Endodermal cell (in vitro differentiated cells): ENCODE measurements around the gene AGT. TPM values are rescaled to one million over a fixed set of nuclear protein-coding genes. Genes with fewer than 3 reads are reported as not detected.

Experiments used
- DNase-seq: peaks from one replicate; pipeline ENCODE4 v3.0.0-alpha.2; 2017
- H3K27ac ChIP-seq: 2 replicates; pipeline ENCODE4 v1.5.1; 2013; ENCODE audit warnings: mild to moderate bottlenecking, low read depth, low read length, moderate library complexity
- H3K27me3 ChIP-seq: 2 replicates; pipeline ENCODE4 v1.6.1; 2013; ENCODE audit warnings: mild to moderate bottlenecking, low read length, moderate library complexity; ENCODE audit not compliant: insufficient read depth, control insufficient read depth, poor library complexity, severe bottlenecking
- H3K36me3 ChIP-seq: 2 replicates; pipeline ENCODE4 v1.7.0; 2013; ENCODE audit warnings: mild to moderate bottlenecking, low read length, moderate library complexity; ENCODE audit not compliant: control insufficient read depth, insufficient read depth
- H3K4me1 ChIP-seq: one replicate; pipeline ENCODE4 v1.7.0; 2013; ENCODE audit warnings: low read length; ENCODE audit not compliant: control insufficient read depth, insufficient read depth
- H3K4me3 ChIP-seq: 2 replicates; pipeline ENCODE4 v1.5.1; 2013; ENCODE audit warnings: mild to moderate bottlenecking, low read length, moderate library complexity
- H3K9ac ChIP-seq: 2 replicates; pipeline ENCODE4 v1.6.1; 2013; ENCODE audit warnings: mild to moderate bottlenecking, low read length, moderate library complexity; ENCODE audit not compliant: poor library complexity, severe bottlenecking; ENCODE audit errors: extremely low read depth
- H3K9me3 ChIP-seq: 2 replicates; pipeline ENCODE4 v1.6.1; 2013; ENCODE audit warnings: mild to moderate bottlenecking, low read length, moderate library complexity; ENCODE audit not compliant: control insufficient read depth
- H3K27ac Mint-ChIP-seq: 2 replicates; pipeline ENCODE4 v1.8.0; 2020; ENCODE audit warnings: mixed read lengths
- H3K27me3 Mint-ChIP-seq: 2 replicates; pipeline ENCODE4 v1.8.0; 2021; ENCODE audit warnings: mild to moderate bottlenecking, mixed read lengths; ENCODE audit not compliant: insufficient read depth
- H3K36me3 Mint-ChIP-seq: 2 replicates; pipeline ENCODE4 v1.8.0; 2020; ENCODE audit warnings: low read depth, mixed read lengths
- H3K4me1 Mint-ChIP-seq: 2 replicates; pipeline ENCODE4 v1.8.0; 2020; ENCODE audit warnings: mixed read lengths
- H3K4me3 Mint-ChIP-seq: 2 replicates; pipeline ENCODE4 v1.8.0; 2020; ENCODE audit warnings: mild to moderate bottlenecking, moderate library complexity, mixed read lengths
- H3K9me3 Mint-ChIP-seq: 2 replicates; pipeline ENCODE4 v1.8.0; 2020; ENCODE audit warnings: mild to moderate bottlenecking, mixed read lengths
- WGBS, 2 experiments: methylation state at CpG; one replicate each; pipeline versions ENCODE4 v1.1.5 to v1.1.7; 2013; ENCODE audit warnings: missing lambda C conversion rate in 2 of 2, mixed read lengths in 1 of 2; ENCODE audit not compliant: insufficient coverage in 1 of 2, insufficient read length in 1 of 2; 5-methylcytosine and 5-hydroxymethylcytosine counted together
- total RNA-seq, 2 donors: library from RNA; stranded (reverse); fragmentation: NEBNext Ultra II Directional in 1 of 2; extraction: Animal tissue kit (Norgen Biotek cat#: 25700) in 1 of 2; gene quantifications; 2 replicates in 1 of 2; 3 replicates in 1 of 2; pipeline ENCODE4 v1.2.1, GENCODE V29; 2021
- TF ChIP-seq, protein P1 (sequence below): fragments of 200-600 bp; sonication (generic); conservative IDR thresholded peaks from 2 replicates; pipeline ENCODE4 v1.5.0; 2021; ENCODE audit warnings: antibody characterized with exemption, mild to moderate bottlenecking

Gene AGT
- total RNA-seq, 2 donors from 2014 or later = not detected

DNA sequence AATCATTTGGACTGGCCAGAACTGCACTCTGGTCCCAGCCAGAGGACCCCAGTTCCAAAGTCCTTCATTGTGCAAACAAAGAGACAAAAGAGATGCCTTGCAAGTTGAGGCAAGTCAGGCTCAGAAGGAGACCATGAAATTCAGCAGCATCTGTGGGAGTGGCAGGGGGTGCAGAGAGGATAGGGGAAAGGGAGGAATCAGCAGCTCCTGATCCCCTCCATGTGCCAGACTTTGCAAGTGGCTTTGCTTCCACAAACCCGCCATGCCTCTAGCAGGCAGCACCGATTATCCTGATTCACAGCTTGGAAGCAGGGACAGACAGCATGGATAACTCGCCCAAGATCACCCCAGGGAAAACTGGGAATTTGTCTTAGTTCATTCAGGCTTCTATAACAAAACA lies 31.1 kb upstream of the AGT start:
- no peaks in the 10 kb centered on the region for H3K36me3 ChIP-seq
- H3K4me1 ChIP-seq = peaks cover 3% of the 10 kb centered on the region
- no peak overlapping the region for H3K9ac ChIP-seq
- Mint-ChIP-seq H3K27me3 (peaks cover 4% of the 10 kb centered on the region), H3K36me3 (no peaks in the 10 kb centered on the region), H3K4me3 (no peak overlapping the region), H3K4me1 (peaks cover 24% of the 10 kb centered on the region), H3K27ac (no peak overlapping the region), H3K9me3 (no peaks in the 10 kb centered on the region)
- WGBS, 2 experiments = 77 to 80% methylated on average over 3 of the region's 3 CpGs
- H3K9me3 ChIP-seq = no peaks in the 10 kb centered on the region
- no peak overlapping the region for H3K4me3 ChIP-seq
- TF ChIP-seq, protein P1, sequence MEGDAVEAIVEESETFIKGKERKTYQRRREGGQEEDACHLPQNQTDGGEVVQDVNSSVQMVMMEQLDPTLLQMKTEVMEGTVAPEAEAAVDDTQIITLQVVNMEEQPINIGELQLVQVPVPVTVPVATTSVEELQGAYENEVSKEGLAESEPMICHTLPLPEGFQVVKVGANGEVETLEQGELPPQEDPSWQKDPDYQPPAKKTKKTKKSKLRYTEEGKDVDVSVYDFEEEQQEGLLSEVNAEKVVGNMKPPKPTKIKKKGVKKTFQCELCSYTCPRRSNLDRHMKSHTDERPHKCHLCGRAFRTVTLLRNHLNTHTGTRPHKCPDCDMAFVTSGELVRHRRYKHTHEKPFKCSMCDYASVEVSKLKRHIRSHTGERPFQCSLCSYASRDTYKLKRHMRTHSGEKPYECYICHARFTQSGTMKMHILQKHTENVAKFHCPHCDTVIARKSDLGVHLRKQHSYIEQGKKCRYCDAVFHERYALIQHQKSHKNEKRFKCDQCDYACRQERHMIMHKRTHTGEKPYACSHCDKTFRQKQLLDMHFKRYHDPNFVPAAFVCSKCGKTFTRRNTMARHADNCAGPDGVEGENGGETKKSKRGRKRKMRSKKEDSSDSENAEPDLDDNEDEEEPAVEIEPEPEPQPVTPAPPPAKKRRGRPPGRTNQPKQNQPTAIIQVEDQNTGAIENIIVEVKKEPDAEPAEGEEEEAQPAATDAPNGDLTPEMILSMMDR = no peak
- no peak for DNase-seq
- no peaks in the 10 kb centered on the region for H3K27me3 ChIP-seq
- H3K27ac ChIP-seq = no peak overlapping the region

DNA sequence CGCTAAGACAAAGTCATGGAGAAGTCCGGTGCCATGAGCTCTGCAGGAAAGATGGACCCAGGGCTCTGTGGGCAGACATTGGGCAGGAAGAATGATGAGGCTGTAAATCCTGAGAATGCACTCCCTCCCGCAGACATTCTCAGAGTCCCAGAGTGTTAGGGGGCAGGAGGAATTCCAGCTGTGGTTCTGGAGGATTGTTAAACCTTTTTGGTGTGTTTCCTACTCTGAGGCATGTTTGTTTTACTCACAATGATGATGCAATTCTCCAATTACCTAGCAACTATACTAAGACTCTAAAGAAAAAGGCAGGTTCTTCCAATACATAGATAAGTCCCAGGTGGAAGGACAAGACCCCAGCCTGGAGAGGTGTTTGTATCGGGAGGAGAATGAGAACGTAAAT lies 30.5 kb upstream of the AGT start:
- WGBS, 2 experiments = 90 to 93% methylated on average over 3 to 5 of the region's 5 CpGs
- peaks cover 4% of the 10 kb centered on the region for H3K27me3 Mint-ChIP-seq
- Histone ChIP-seq H3K4me1 (peaks cover 3% of the 10 kb centered on the region), H3K9me3 (no peaks in the 10 kb centered on the region), H3K9ac (no peak overlapping the region), H3K27ac (no peak overlapping the region), H3K4me3 (no peak overlapping the region), H3K36me3 (no peaks in the 10 kb centered on the region), H3K27me3 (no peaks in the 10 kb centered on the region)
- no peak for DNase-seq
- H3K36me3 Mint-ChIP-seq = no peaks in the 10 kb centered on the region
- no peaks in the 10 kb centered on the region for H3K9me3 Mint-ChIP-seq
- TF ChIP-seq, protein P1 = no peak
- H3K27ac Mint-ChIP-seq = no peak overlapping the region
- H3K4me1 Mint-ChIP-seq = peaks cover 17% of the 10 kb centered on the region
- H3K4me3 Mint-ChIP-seq = no peak overlapping the region

DNA sequence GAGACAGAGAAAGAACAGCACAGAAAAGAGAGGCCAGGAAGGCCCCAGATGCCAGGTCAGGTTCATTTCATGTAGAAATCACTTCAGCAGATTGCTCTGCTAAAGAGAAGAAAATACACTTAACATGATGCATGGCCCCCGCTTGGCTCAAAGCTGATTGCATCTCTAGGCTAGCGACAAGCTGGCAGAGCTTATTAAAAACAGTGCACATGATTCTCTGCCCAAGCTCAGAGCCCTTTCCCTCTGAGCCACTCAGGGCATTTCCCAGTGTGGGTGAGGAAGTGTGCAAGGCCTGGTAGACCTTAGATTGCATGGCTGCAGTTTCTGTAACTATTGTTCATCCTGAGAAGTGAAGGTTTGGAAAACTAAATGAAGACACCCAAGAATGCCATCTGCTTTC lies 30.0 kb upstream of the AGT start:
- no peak overlapping the region for H3K27ac ChIP-seq
- no peak overlapping the region for H3K4me3 ChIP-seq
- H3K36me3 ChIP-seq = no peaks in the 10 kb centered on the region
- Mint-ChIP-seq H3K27ac (no peak overlapping the region), H3K36me3 (no peaks in the 10 kb centered on the region), H3K27me3 (peaks cover 4% of the 10 kb centered on the region), H3K4me3 (no peak overlapping the region), H3K9me3 (no peaks in the 10 kb centered on the region), H3K4me1 (peaks cover 17% of the 10 kb centered on the region)
- no peak for DNase-seq
- no peak overlapping the region for H3K9ac ChIP-seq
- H3K27me3 ChIP-seq = no peaks in the 10 kb centered on the region
- WGBS, 2 experiments = 100% methylated on average over 1 to 2 of the region's 2 CpGs
- no peaks in the 10 kb centered on the region for H3K9me3 ChIP-seq
- H3K4me1 ChIP-seq = peaks cover 3% of the 10 kb centered on the region
- TF ChIP-seq, protein P1 = no peak
